ENCODE measurements around the gene C2CD2. TPM values are rescaled to one million over a fixed set of nuclear protein-coding genes. Genes with fewer than 3 reads are reported as not detected.
"Not testable (repeated sequence)": the region's sequence is repeated elsewhere in the genome, so short reads cannot be mapped to it uniquely, and the experiment has no call there.

C2CD2 gene
- polyA plus RNA-seq, 1 donor (not counting 4 experiments of a cell fraction or from before 2014, with no cell fraction given): 39.9 TPM

GRCh38 chr21:41960386-41960785 lies 6.6 kb upstream of the C2CD2 start:
- Histone ChIP-seq H3K9me3 (ENCODE audit: control insufficient read depth, low read depth, low read length) (no peaks in the 10 kb centered on the region), H2AFZ (ENCODE audit: control insufficient read depth, low read length) (no peak overlapping the region), H3K9ac (ENCODE audit: control insufficient read depth, extremely low read depth, insufficient read depth, low read length) (no peak overlapping the region), H3K27me3 (ENCODE audit: control insufficient read depth, extremely low read depth, insufficient read depth, low read length) (no peaks in the 10 kb centered on the region), H3K4me1 (ENCODE audit: control insufficient read depth, extremely low read depth, insufficient read depth, low read length) (peaks cover 30% of the 10 kb centered on the region), H3K4me3 (ENCODE audit: control insufficient read depth in 2 of 3, extremely low read depth in 1 of 3, insufficient read depth in 2 of 3, low read depth in 1 of 3, low read length in 3 of 3) (no peak overlapping the region), H3K27ac (ENCODE audit: control insufficient read depth, insufficient read depth, low read length) (peak overlapping the region; percentile 18), H3K79me2 (ENCODE audit: control insufficient read depth, insufficient read depth, low read length) (no peaks in the 10 kb centered on the region), H4K20me1 (ENCODE audit: control insufficient read depth, extremely low read depth, insufficient read depth, low read length) (no peaks in the 10 kb centered on the region), H3K4me2 (ENCODE audit: control insufficient read depth, extremely low read depth, insufficient read depth, low read depth, low read length) (no peak overlapping the region), H3K9me1 (ENCODE audit: control insufficient read depth, extremely low read depth, insufficient read depth, low read length) (no peaks in the 10 kb centered on the region), H3K36me3 (ENCODE audit: control insufficient read depth in 2 of 2, extremely low read depth in 1 of 2, insufficient read depth in 2 of 2, low read length in 2 of 2) (no peaks in the 10 kb centered on the region)
- FAIRE-seq (no peak), DNase-seq (ENCODE audit: low read depth, low spot score) (no peak)
- dilution Hi-C loops (cut with MboI; ENCODE audit: extremely low pct_ligation_motif_present, low sequenced_read_pairs): no loop called here
- TF ChIP-seq EZH2 (IDR thresholded peaks at IDR 0.05; ENCODE audit: low read length) (no peak), CTCF (optimal IDR thresholded peaks at IDR 0.05 in 1 of 3, IDR thresholded peaks at IDR 0.05 in 1 of 3, conservative IDR thresholded peaks at IDR 0.05 in 1 of 3; ENCODE audit: extremely low read depth in 1 of 3, insufficient read depth in 2 of 3, low read length in 3 of 3) (no peak)

GRCh38 chr21:41959697-41960096 lies 5.9 kb upstream of the C2CD2 start:
- dilution Hi-C loops (cut with MboI; ENCODE audit: extremely low pct_ligation_motif_present, low sequenced_read_pairs); H3K36me3 ChIP-seq (ENCODE audit: control insufficient read depth in 2 of 2, extremely low read depth in 1 of 2, insufficient read depth in 2 of 2, low read length in 2 of 2); H3K27me3 ChIP-seq (ENCODE audit: control insufficient read depth, extremely low read depth, insufficient read depth, low read length); FAIRE-seq; DNase-seq (ENCODE audit: low read depth, low spot score); H3K9ac ChIP-seq (ENCODE audit: control insufficient read depth, extremely low read depth, insufficient read depth, low read length); H3K9me1 ChIP-seq (ENCODE audit: control insufficient read depth, extremely low read depth, insufficient read depth, low read length); H3K79me2 ChIP-seq (ENCODE audit: control insufficient read depth, insufficient read depth, low read length); H3K9me3 ChIP-seq (ENCODE audit: control insufficient read depth, low read depth, low read length); H2AFZ ChIP-seq (ENCODE audit: control insufficient read depth, low read length); H3K4me2 ChIP-seq (ENCODE audit: control insufficient read depth, extremely low read depth, insufficient read depth, low read depth, low read length); H4K20me1 ChIP-seq (ENCODE audit: control insufficient read depth, extremely low read depth, insufficient read depth, low read length); H3K4me3 ChIP-seq (ENCODE audit: control insufficient read depth in 2 of 3, extremely low read depth in 1 of 3, insufficient read depth in 2 of 3, low read depth in 1 of 3, low read length in 3 of 3): not testable (repeated sequence)
- H3K4me1 ChIP-seq (ENCODE audit: control insufficient read depth, extremely low read depth, insufficient read depth, low read length): peaks cover 30% of the 10 kb centered on the region
- peak overlapping the region; percentile 79 for H3K27ac ChIP-seq (ENCODE audit: control insufficient read depth, insufficient read depth, low read length)

- TF ChIP-seq CTCF (optimal IDR thresholded peaks at IDR 0.05 in 1 of 3, IDR thresholded peaks at IDR 0.05 in 1 of 3, conservative IDR thresholded peaks at IDR 0.05 in 1 of 3; ENCODE audit: extremely low read depth in 1 of 3, insufficient read depth in 2 of 3, low read length in 3 of 3) (no peak), EZH2 (IDR thresholded peaks at IDR 0.05; ENCODE audit: low read length) (no peak)
- FAIRE-seq: peak; percentile 23
- no peaks in the 10 kb centered on the region for H3K9me3 ChIP-seq (ENCODE audit: control insufficient read depth, low read depth, low read length)
- peaks cover 35% of the 10 kb centered on the region for H3K4me1 ChIP-seq (ENCODE audit: control insufficient read depth, extremely low read depth, insufficient read depth, low read length)
- dilution Hi-C loops (cut with MboI; ENCODE audit: extremely low pct_ligation_motif_present, low sequenced_read_pairs): no loop called here
- H4K20me1 ChIP-seq (ENCODE audit: control insufficient read depth, extremely low read depth, insufficient read depth, low read length): no peaks in the 10 kb centered on the region
- no peaks in the 10 kb centered on the region for H3K9me1 ChIP-seq (ENCODE audit: control insufficient read depth, extremely low read depth, insufficient read depth, low read length)
- no peaks in the 10 kb centered on the region for H3K27me3 ChIP-seq (ENCODE audit: control insufficient read depth, extremely low read depth, insufficient read depth, low read length)
- H2AFZ ChIP-seq (ENCODE audit: control insufficient read depth, low read length): peak overlapping the region; percentile 41
- H3K4me2 ChIP-seq (ENCODE audit: control insufficient read depth, extremely low read depth, insufficient read depth, low read depth, low read length): peak overlapping the region; percentile 38
- H3K4me3 ChIP-seq (ENCODE audit: control insufficient read depth in 2 of 3, extremely low read depth in 1 of 3, insufficient read depth in 2 of 3, low read depth in 1 of 3, low read length in 3 of 3): no peak overlapping the region
- peak overlapping the region; percentile 51 for H3K9ac ChIP-seq (ENCODE audit: control insufficient read depth, extremely low read depth, insufficient read depth, low read length)
- H3K36me3 ChIP-seq (ENCODE audit: control insufficient read depth in 2 of 2, extremely low read depth in 1 of 2, insufficient read depth in 2 of 2, low read length in 2 of 2): no peaks in the 10 kb centered on the region
- DNase-seq (ENCODE audit: low read depth, low spot score): no peak
- no peaks in the 10 kb centered on the region for H3K79me2 ChIP-seq (ENCODE audit: control insufficient read depth, insufficient read depth, low read length)
- H3K27ac ChIP-seq (ENCODE audit: control insufficient read depth, insufficient read depth, low read length): peak overlapping the region; percentile 79
These were observed 5.2 kb upstream of the C2CD2 start for GRCh38 chr21:41958886-41959563.
